Fibroblast of lung (primary cell): ENCODE measurements around the gene ZNF133. TPM values are rescaled to one million over a fixed set of nuclear protein-coding genes. Genes with fewer than 3 reads are reported as not detected.
"Not testable (repeated sequence)": the region's sequence is repeated elsewhere in the genome, so short reads cannot be mapped to it uniquely, and the experiment has no call there.

Source experiments
- DNase-seq, 2 donors: peaks; one replicate each; pipeline versions ENCODE4 v3.0.0 to v3.0.0-alpha.2; 2010; ENCODE audit warnings: low read depth in 2 of 2
- H2AFZ ChIP-seq: 2 replicates; pipeline ENCODE4 v1.5.1; 2012; ENCODE audit warnings: low read length, control low read depth, inconsistent platforms
- H3K27ac ChIP-seq: 2 replicates; pipeline ENCODE4 v1.5.1; 2011; ENCODE audit warnings: low read length, control low read depth; ENCODE audit not compliant: insufficient read depth
- H3K27me3 ChIP-seq: 2 replicates; pipeline ENCODE4 v1.5.1; 2011; ENCODE audit warnings: mild to moderate bottlenecking, low read length; ENCODE audit not compliant: control insufficient read depth, insufficient read depth
- H3K36me3 ChIP-seq: 2 replicates; pipeline ENCODE4 v1.5.1; 2011; ENCODE audit warnings: low read length; ENCODE audit not compliant: control insufficient read depth, insufficient read depth
- H3K4me1 ChIP-seq: 2 replicates; pipeline ENCODE4 v1.5.1; 2011; ENCODE audit warnings: low read length; ENCODE audit not compliant: control insufficient read depth, insufficient read depth; ENCODE audit errors: extremely low read depth
- H3K4me2 ChIP-seq: 2 replicates; pipeline ENCODE4 v1.5.1; 2011; ENCODE audit warnings: low read length, control low read depth; ENCODE audit not compliant: insufficient read depth; ENCODE audit errors: extremely low read depth
- H3K4me3 ChIP-seq, 4 experiments: fragments of 200-600 bp in 1 of 4; sonication (generic) in 1 of 4; replicated peaks in 1 of 4; 2 replicates each; pipeline ENCODE4 v1.5.1; 2011 to 2016; ENCODE audit warnings: low read length in 4 of 4, low read depth in 3 of 4, mild to moderate bottlenecking in 3 of 4, control low read depth in 2 of 4, inconsistent platforms in 1 of 4, mixed read lengths in 1 of 4; ENCODE audit not compliant: insufficient read depth in 1 of 4; ENCODE audit errors: control extremely low read depth in 1 of 4
- H3K79me2 ChIP-seq: 2 replicates; pipeline ENCODE4 v1.5.1; 2012; ENCODE audit warnings: mild to moderate bottlenecking, low read length, inconsistent platforms; ENCODE audit not compliant: control insufficient read depth, insufficient read depth
- H3K9ac ChIP-seq: 2 replicates; pipeline ENCODE4 v1.5.1; 2011; ENCODE audit warnings: mild to moderate bottlenecking, low read length, control low read depth; ENCODE audit not compliant: insufficient read depth
- H3K9me3 ChIP-seq: 2 replicates; pipeline ENCODE4 v1.5.1; 2012; ENCODE audit warnings: low read depth, low read length; ENCODE audit not compliant: control insufficient read depth, insufficient read depth
- H4K20me1 ChIP-seq: 2 replicates; pipeline ENCODE4 v1.5.1; 2011; ENCODE audit warnings: low read length; ENCODE audit not compliant: control insufficient read depth, insufficient read depth; ENCODE audit errors: extremely low read depth
- EZH2 ChIP-seq: IDR thresholded peaks from 2 replicates; pipeline ENCODE4 v1.5.1; 2012; ENCODE audit warnings: low read length, control low read depth, mild to moderate bottlenecking; ENCODE audit errors: missing control alignments
- polyA plus RNA-seq, 2 donors: library from polyadenylated mRNA; depleted of rRNA in 1 of 2; stranded (reverse) in 1 of 2; unstranded in 1 of 2; fragments of >200 nt; gene quantifications; 2 replicates each; pipeline ENCODE4 v1.2.1, GENCODE V29; 2011 to 2012; ENCODE audit warnings: missing spikeins in 1 of 2
- total RNA-seq: library from RNA; depleted of rRNA; stranded (reverse); fragments of >200 nt; gene quantifications from 2 replicates; pipeline ENCODE4 v1.2.1, GENCODE V29; 2014
- TF ChIP-seq, protein P1 (sequence below), 2 donors: IDR thresholded peaks in 1 of 2; conservative IDR thresholded peaks in 1 of 2; 1 replicate in 1 of 2; 2 replicates in 1 of 2; pipeline ENCODE4 v1.5.1; 2011 to 2012; ENCODE audit warnings: low read length in 2 of 2, control low read depth in 1 of 2, inconsistent platforms in 1 of 2, low read depth in 1 of 2, mild to moderate bottlenecking in 1 of 2

ZNF133 gene
- total and polyA plus RNA-seq, 2 donors (not counting 1 experiment from before 2014, with no cell fraction given) = 8.7 to 31.5 TPM

- Histone ChIP-seq H3K4me3 (no peak overlapping the region), H3K9me3 (no peaks in the 10 kb centered on the region), H3K27ac (no peak overlapping the region), H3K36me3 (no peaks in the 10 kb centered on the region), H3K9ac (no peak overlapping the region), H4K20me1 (no peaks in the 10 kb centered on the region), H3K4me2 (no peak overlapping the region), H3K27me3 (no peaks in the 10 kb centered on the region), H3K4me1 (no peaks in the 10 kb centered on the region), H3K79me2 (no peaks in the 10 kb centered on the region), H2AFZ (no peak overlapping the region)
- DNase-seq = no peak
- no peak for TF ChIP-seq EZH2
- TF ChIP-seq, protein P1, sequence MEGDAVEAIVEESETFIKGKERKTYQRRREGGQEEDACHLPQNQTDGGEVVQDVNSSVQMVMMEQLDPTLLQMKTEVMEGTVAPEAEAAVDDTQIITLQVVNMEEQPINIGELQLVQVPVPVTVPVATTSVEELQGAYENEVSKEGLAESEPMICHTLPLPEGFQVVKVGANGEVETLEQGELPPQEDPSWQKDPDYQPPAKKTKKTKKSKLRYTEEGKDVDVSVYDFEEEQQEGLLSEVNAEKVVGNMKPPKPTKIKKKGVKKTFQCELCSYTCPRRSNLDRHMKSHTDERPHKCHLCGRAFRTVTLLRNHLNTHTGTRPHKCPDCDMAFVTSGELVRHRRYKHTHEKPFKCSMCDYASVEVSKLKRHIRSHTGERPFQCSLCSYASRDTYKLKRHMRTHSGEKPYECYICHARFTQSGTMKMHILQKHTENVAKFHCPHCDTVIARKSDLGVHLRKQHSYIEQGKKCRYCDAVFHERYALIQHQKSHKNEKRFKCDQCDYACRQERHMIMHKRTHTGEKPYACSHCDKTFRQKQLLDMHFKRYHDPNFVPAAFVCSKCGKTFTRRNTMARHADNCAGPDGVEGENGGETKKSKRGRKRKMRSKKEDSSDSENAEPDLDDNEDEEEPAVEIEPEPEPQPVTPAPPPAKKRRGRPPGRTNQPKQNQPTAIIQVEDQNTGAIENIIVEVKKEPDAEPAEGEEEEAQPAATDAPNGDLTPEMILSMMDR (conservative IDR thresholded peaks at IDR 0.05 in 1 of 2, IDR thresholded peaks at IDR 0.05 in 1 of 2; ENCODE audit: low read depth in 1 of 2, low read length in 2 of 2) = no peak
Observed at GRCh38 chr20:18324596-18325089, 36.3 kb downstream of the ZNF133 start.

DNA sequence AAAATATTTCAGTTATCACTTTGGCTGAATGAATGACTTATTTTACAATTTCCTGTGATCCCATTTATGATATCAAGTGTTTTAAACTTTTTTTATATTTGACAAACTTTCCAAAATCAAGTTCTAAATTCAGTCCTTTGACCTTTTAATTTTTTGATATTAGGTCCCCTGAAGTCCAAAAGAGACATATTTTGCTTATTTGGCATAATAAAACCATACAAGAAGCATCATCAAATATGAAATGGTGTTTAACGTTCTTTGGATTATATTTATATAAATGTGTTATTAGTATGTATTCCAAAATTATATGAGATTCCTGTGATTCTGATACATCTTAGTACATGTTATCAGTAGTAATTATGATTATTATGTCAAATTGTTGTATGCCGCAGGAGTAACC, 38.7 kb downstream of the ZNF133 start:
- H3K9ac ChIP-seq = no peak overlapping the region
- DNase-seq = no peak
- no peak overlapping the region for H3K27ac ChIP-seq
- H3K36me3 ChIP-seq = no peaks in the 10 kb centered on the region
- no peaks in the 10 kb centered on the region for H4K20me1 ChIP-seq
- H3K4me3 ChIP-seq = no peak overlapping the region
- H3K4me1 ChIP-seq = no peaks in the 10 kb centered on the region
- no peaks in the 10 kb centered on the region for H3K9me3 ChIP-seq
- H2AFZ ChIP-seq = no peak overlapping the region
- H3K79me2 ChIP-seq = no peaks in the 10 kb centered on the region
- no peak overlapping the region for H3K4me2 ChIP-seq
- TF ChIP-seq, protein P1 (conservative IDR thresholded peaks at IDR 0.05 in 1 of 2, IDR thresholded peaks at IDR 0.05 in 1 of 2; ENCODE audit: low read depth in 1 of 2, low read length in 2 of 2) = no peak
- no peak for TF ChIP-seq EZH2
- H3K27me3 ChIP-seq = no peaks in the 10 kb centered on the region

DNA sequence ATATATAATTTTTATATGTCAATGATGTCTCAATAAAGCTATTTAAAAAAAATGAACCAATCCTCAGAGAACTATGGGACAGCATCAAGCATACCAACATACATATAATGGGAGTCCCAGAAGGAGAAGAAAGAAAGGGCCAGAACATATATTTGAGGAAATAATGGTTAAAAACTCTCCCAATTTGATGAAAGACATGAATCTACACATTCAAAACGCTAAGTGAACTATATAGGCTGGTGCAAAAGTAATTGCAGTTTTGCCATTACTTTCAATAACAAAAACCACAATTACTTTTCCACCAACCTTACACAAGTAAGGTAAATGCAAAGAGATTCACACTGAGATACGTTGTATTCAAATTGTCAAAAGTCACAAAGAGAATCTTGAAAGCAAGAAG, 43.4 kb downstream of the ZNF133 start:
- TF ChIP-seq, protein P1 (conservative IDR thresholded peaks at IDR 0.05 in 1 of 2, IDR thresholded peaks at IDR 0.05 in 1 of 2; ENCODE audit: low read depth in 1 of 2, low read length in 2 of 2) = no peak
- Histone ChIP-seq H3K9ac (no peak overlapping the region), H3K27me3 (no peaks in the 10 kb centered on the region), H3K27ac (no peak overlapping the region), H3K4me2 (no peak overlapping the region), H3K79me2 (no peaks in the 10 kb centered on the region), H3K36me3 (no peaks in the 10 kb centered on the region), H3K4me1 (no peaks in the 10 kb centered on the region), H3K4me3 (no peak overlapping the region), H3K9me3 (no peaks in the 10 kb centered on the region), H4K20me1 (no peaks in the 10 kb centered on the region), H2AFZ (no peak overlapping the region)
- no peak for DNase-seq

DNA sequence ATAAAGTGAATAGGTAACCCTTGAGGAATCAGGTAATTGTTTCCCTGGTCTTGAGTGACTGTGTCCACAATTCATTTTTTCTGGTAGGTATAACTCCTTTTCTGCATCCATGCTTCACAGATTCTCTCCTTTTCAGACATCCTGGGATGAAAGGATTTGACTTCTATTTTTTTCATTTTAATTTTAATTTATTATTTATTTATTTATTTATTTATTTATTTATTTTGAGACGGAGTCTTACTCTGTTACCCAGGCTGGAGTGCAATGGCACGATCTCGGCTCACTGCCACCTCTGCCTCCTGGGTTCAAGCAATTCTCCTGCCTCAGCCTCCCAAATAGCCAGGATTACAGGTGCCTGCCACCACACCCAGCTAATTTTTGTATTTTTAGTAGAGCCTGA, 61.4 kb downstream of the ZNF133 start:
- not testable (repeated sequence) for H3K4me3 ChIP-seq, H3K27me3 ChIP-seq, H3K4me1 ChIP-seq, DNase-seq, H3K4me2 ChIP-seq, H3K79me2 ChIP-seq, H3K9ac ChIP-seq, H4K20me1 ChIP-seq, H3K9me3 ChIP-seq, H2AFZ ChIP-seq, H3K36me3 ChIP-seq, H3K27ac ChIP-seq
